Measurements from ENCODE around the gene OSGIN1. TPM values are rescaled to one million over a fixed set of nuclear protein-coding genes. Genes with fewer than 3 reads are reported as not detected.

Gene OSGIN1
- total and polyA plus RNA-seq, 2 of the 8 experiments (the other 6 are each of a cell fraction or from before 2014, with no cell fraction given) = 0.58 to 0.76 TPM

DNA sequence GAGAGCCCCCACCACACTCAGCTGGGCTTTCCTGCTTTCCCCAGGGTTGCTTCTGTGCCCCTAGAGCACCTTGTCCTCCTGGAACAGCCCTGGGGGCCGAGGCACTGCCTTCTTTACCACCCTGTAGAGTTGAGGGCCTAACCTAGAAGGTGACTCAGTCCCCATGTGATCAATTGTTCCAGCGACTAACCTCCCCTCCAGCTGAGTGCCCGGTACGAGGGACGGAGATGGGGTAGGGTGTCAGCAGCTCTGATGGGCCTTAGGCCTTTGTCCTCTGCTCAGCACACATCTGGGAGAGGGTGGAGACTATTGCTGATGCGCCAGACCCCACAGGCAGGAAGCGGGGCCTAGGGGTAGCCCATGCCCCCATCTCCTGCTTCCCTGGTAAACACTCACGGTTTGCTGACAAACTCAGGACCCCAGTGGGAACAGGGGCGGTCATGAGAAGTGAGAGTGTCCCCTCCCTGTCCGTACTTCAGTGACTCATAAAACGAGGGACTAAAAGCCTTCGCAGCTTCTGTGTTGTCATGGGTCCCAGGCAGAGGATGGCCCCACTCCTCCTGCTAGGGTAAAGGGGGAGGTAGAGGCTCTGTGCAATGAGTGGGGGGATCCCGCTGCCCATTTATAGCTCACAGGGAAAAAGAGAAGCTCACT is 48.1 kb downstream of the OSGIN1 start (continued):
- no peak for TF ChIP-seq NRF1 (IDR thresholded peaks at IDR 0.05; ENCODE audit: low read depth, low read length)
- TF ChIP-seq BCL11A (IDR thresholded peaks at IDR 0.05; ENCODE audit: low read depth in 2 of 2, low read length in 2 of 2) = no peak
- no peak for TF ChIP-seq RXRA (IDR thresholded peaks at IDR 0.05; ENCODE audit: insufficient read depth, low read depth, low read length)
- no peak for TF ChIP-seq BACH1 (IDR thresholded peaks at IDR 0.05; ENCODE audit: low read length)
- no peak for TF ChIP-seq GTF2F1 (IDR thresholded peaks at IDR 0.05; ENCODE audit: borderline replicate concordance, low read depth, low read length)
- TF ChIP-seq TBP (IDR thresholded peaks at IDR 0.05; ENCODE audit: low read depth, low read length) = no peak
- no peak for TF ChIP-seq JUND (IDR thresholded peaks at IDR 0.05; ENCODE audit: low read length)
- no peak for TF ChIP-seq SP2 (IDR thresholded peaks at IDR 0.05; ENCODE audit: low read length)
- TF ChIP-seq SAP30 (IDR thresholded peaks at IDR 0.05; ENCODE audit: insufficient read depth, insufficient replicate concordance, low read length) = no peak

Data from H1 (cell line).